HepG2 (cell line): Measurements from ENCODE around the gene NDUFB8. TPM values are rescaled to one million over a fixed set of nuclear protein-coding genes. Genes with fewer than 3 reads are reported as not detected.
A peak's percentile ranks its signal among the peaks of the same experiment; 100 is the strongest.

Experiments used
- ADNP ChIP-seq: sonication (generic); formaldehyde crosslinking; IDR thresholded peaks from 2 replicates; pipeline ENCODE4 v1.4.0; 2020; ENCODE audit warnings: missing genetic modification reagents
- AGO1 ChIP-seq: fragments of 200-400 bp; formaldehyde crosslinking; IDR thresholded peaks from 2 replicates; pipeline ENCODE4 v1.6.1; 2017; ENCODE audit warnings: mild to moderate bottlenecking, low read depth, low read length, moderate library complexity; ENCODE audit not compliant: poor library complexity, severe bottlenecking
- ARID2 ChIP-seq: sonication (generic); formaldehyde crosslinking; IDR thresholded peaks from 2 replicates; pipeline ENCODE4 v1.8.1; 2022; ENCODE audit warnings: mild to moderate bottlenecking, missing genetic modification reagents, borderline replicate concordance
- ATAD3A ChIP-seq: sonication (generic); formaldehyde crosslinking; IDR thresholded peaks from 2 replicates; pipeline ENCODE4 v1.4.0; 2020; ENCODE audit warnings: missing genetic modification reagents
- CAMTA2 ChIP-seq: sonication (generic); formaldehyde crosslinking; IDR thresholded peaks from 2 replicates; pipeline ENCODE4 v1.4.0; 2020; ENCODE audit warnings: mild to moderate bottlenecking, missing genetic modification reagents, borderline replicate concordance
- CCDC6 ChIP-seq: sonication (generic); formaldehyde crosslinking; IDR thresholded peaks from 2 replicates; pipeline ENCODE4 v1.8.1; 2022; ENCODE audit warnings: mild to moderate bottlenecking, missing genetic modification reagents, moderate library complexity
- CREB3 ChIP-seq: sonication (generic); formaldehyde crosslinking; IDR thresholded peaks from 2 replicates; pipeline ENCODE4 v1.5.0; 2020; ENCODE audit warnings: missing genetic modification reagents
- FOXO1 ChIP-seq: sonication (generic); formaldehyde crosslinking; IDR thresholded peaks from 2 replicates; pipeline ENCODE4 v1.4.0; 2020; ENCODE audit warnings: missing genetic modification reagents
- HOXA3 ChIP-seq: sonication (generic); formaldehyde crosslinking; IDR thresholded peaks from 2 replicates; pipeline ENCODE4 v1.5.0; 2020; ENCODE audit warnings: missing genetic modification reagents
- MTA3 ChIP-seq: sonication (generic); formaldehyde crosslinking; IDR thresholded peaks from 2 replicates; pipeline ENCODE4 v1.4.0; 2020; ENCODE audit warnings: missing genetic modification reagents
- NFE2L2 ChIP-seq: fragments of 150-350 bp; IDR thresholded peaks from 2 replicates; pipeline ENCODE4 v1.6.1; 2014; ENCODE audit warnings: low read length
- PHF20 ChIP-seq: sonication (generic); formaldehyde crosslinking; IDR thresholded peaks from 2 replicates; pipeline ENCODE4 v1.5.0; 2020; ENCODE audit warnings: mild to moderate bottlenecking, missing genetic modification reagents
- PRPF4 ChIP-seq: fragments of 200-400 bp; formaldehyde crosslinking; IDR thresholded peaks from 2 replicates; pipeline ENCODE4 v1.6.1; 2016; ENCODE audit warnings: low read length, low read depth; ENCODE audit not compliant: poor library complexity, severe bottlenecking
- PTBP1 ChIP-seq: fragments of 200-400 bp; formaldehyde crosslinking; IDR thresholded peaks from 2 replicates; pipeline ENCODE4 v1.6.1; 2018; ENCODE audit warnings: low read length, low read depth; ENCODE audit not compliant: poor library complexity, severe bottlenecking
- RBM39 ChIP-seq: fragments of 200-400 bp; formaldehyde crosslinking; IDR thresholded peaks from one replicate; pipeline ENCODE4 v1.6.1; 2018; ENCODE audit warnings: antibody characterized with exemption, mild to moderate bottlenecking, low read depth, low read length; ENCODE audit not compliant: poor library complexity, severe bottlenecking
- RFX5 ChIP-seq: IDR thresholded peaks from 2 replicates; pipeline ENCODE4 v1.6.1; 2011; ENCODE audit warnings: low read depth, low read length, improper control_type of control experiment
- SRSF1 ChIP-seq: fragments of 200-400 bp; formaldehyde crosslinking; optimal IDR thresholded peaks from 2 replicates; pipeline ENCODE3; 2017; ENCODE audit warnings: mild to moderate bottlenecking, low read depth, low read length, moderate library complexity
- WIZ ChIP-seq: sonication (generic); formaldehyde crosslinking; IDR thresholded peaks from 2 replicates; pipeline ENCODE4 v1.5.1; 2020; ENCODE audit warnings: mild to moderate bottlenecking, missing genetic modification reagents
- ZBTB21 ChIP-seq: sonication (generic); formaldehyde crosslinking; IDR thresholded peaks from 2 replicates; pipeline ENCODE4 v1.4.0; 2020; ENCODE audit warnings: missing genetic modification reagents
- ZBTB42 ChIP-seq: sonication (generic); formaldehyde crosslinking; IDR thresholded peaks from 2 replicates; pipeline ENCODE4 v1.5.0; 2020; ENCODE audit warnings: mild to moderate bottlenecking, missing genetic modification reagents
- ZFP62 ChIP-seq: sonication (generic); formaldehyde crosslinking; IDR thresholded peaks from 2 replicates; pipeline ENCODE4 v1.4.0; 2020; ENCODE audit warnings: missing genetic modification reagents
- ZNF274 ChIP-seq: sonication (generic); formaldehyde crosslinking; IDR thresholded peaks from 2 replicates; pipeline ENCODE4 v1.5.1; 2020; ENCODE audit warnings: mild to moderate bottlenecking, missing genetic modification reagents
- ZNF282 ChIP-seq: fragments of 450-650 bp; IDR thresholded peaks from 2 replicates; pipeline ENCODE4 v1.6.1; 2018; ENCODE audit not compliant: partially characterized antibody
- ZNF383 ChIP-seq: sonication (generic); formaldehyde crosslinking; IDR thresholded peaks from 2 replicates; pipeline ENCODE4 v1.4.0; 2020; ENCODE audit warnings: missing genetic modification reagents, mild to moderate bottlenecking, borderline replicate concordance
- ZNF558 ChIP-seq: sonication (generic); formaldehyde crosslinking; IDR thresholded peaks from 2 replicates; pipeline ENCODE4 v1.9.0; 2022; ENCODE audit warnings: mild to moderate bottlenecking, missing genetic modification reagents, borderline replicate concordance
- ZNF574 ChIP-seq: sonication (generic); formaldehyde crosslinking; IDR thresholded peaks from 2 replicates; pipeline ENCODE4 v1.4.0; 2020; ENCODE audit warnings: missing genetic modification reagents
- ZNF724P ChIP-seq: sonication (generic); formaldehyde crosslinking; IDR thresholded peaks from 2 replicates; pipeline ENCODE4 v1.8.0; 2022; ENCODE audit warnings: missing genetic modification reagents, borderline replicate concordance
- polyA plus RNA-seq, 8 experiments: library from polyadenylated mRNA; depleted of rRNA in 3 of 8; stranded (reverse) in 7 of 8; unstranded in 1 of 8; fragments of >200 nt; fragmentation: Illumina TruSeq in 4 of 8; extraction: Trizol in 4 of 8; gene quantifications; 2 replicates each; pipeline versions ENCODE4 v1.2.1 to v1.2.3, GENCODE V29; 2011 to 2016; ENCODE audit warnings: low read depth in 4 of 8, missing spikeins in 1 of 8, mixed read lengths in 1 of 8; ENCODE audit not compliant: insufficient read depth in 1 of 8
- total RNA-seq, 5 experiments: library from RNA; depleted of rRNA; stranded (reverse); fragments of >200 nt; fragmentation: Illumina TruSeq; extraction: Trizol; gene quantifications; 2 replicates each; pipeline ENCODE4 v1.2.3, GENCODE V29; 2016; ENCODE audit warnings: low read depth in 1 of 5
- TF ChIP-seq, protein P1 (sequence below): IDR thresholded peaks from 2 replicates; pipeline ENCODE4 v1.6.1; 2016; ENCODE audit warnings: low read depth, control low read depth

NDUFB8 gene
- total and polyA plus RNA-seq, 2 of the 13 experiments (the other 11 are each of a cell fraction or from before 2014, with no cell fraction given) = 210 to 216 TPM

- TF ChIP-seq ZNF383 (CRISPR knock-in tag) (no peak), NFE2L2 (no peak), ADNP (CRISPR knock-in tag) (no peak), ZBTB21 (no peak), PHF20 (peak; percentile 87), PRPF4 (no peak), ZNF558 (CRISPR knock-in tag) (no peak), RFX5 (no peak), AGO1 (no peak), ZBTB42 (0 out of 2 replicates have a peak, but pooled peaks have one; percentile 50), ZNF724P (CRISPR knock-in tag) (no peak), ZNF274 (CRISPR knock-in tag) (peak; percentile 34; the same call in 1 of the 2 replicates), WIZ (CRISPR knock-in tag) (peak; percentile 22; the same call in 1 of the 2 replicates), ARID2 (CRISPR knock-in tag) (no peak), CCDC6 (no peak), FOXO1 (CRISPR knock-in tag) (peak; percentile 29; the same call in 1 of the 2 replicates), SRSF1 (peak; percentile 84), ZNF574 (CRISPR knock-in tag) (peak; percentile 100), HOXA3 (CRISPR knock-in tag) (peak; percentile 79), RBM39 (peak; percentile 37), ZFP62 (CRISPR knock-in tag) (no peak), CREB3 (CRISPR knock-in tag) (no peak), MTA3 (no peak), CAMTA2 (CRISPR knock-in tag) (no peak), ZNF282 (no peak), PTBP1 (peak; percentile 37), ATAD3A (no peak)
- TF ChIP-seq, protein P1, sequence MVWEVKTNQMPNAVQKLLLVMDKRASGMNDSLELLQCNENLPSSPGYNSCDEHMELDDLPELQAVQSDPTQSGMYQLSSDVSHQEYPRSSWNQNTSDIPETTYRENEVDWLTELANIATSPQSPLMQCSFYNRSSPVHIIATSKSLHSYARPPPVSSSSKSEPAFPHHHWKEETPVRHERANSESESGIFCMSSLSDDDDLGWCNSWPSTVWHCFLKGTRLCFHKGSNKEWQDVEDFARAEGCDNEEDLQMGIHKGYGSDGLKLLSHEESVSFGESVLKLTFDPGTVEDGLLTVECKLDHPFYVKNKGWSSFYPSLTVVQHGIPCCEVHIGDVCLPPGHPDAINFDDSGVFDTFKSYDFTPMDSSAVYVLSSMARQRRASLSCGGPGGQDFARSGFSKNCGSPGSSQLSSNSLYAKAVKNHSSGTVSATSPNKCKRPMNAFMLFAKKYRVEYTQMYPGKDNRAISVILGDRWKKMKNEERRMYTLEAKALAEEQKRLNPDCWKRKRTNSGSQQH = peak; percentile 65; the same call in 1 of the 2 replicates
These were observed 6.2 kb upstream of the NDUFB8 start, which contains the start of gene HIF1AN (continued) for GRCh38 chr10:100535715-100536353.
